GM12878 (cell line): ENCODE results near the gene TYW3. TPM values are rescaled to one million over a fixed set of nuclear protein-coding genes. Genes with fewer than 3 reads are reported as not detected.

Experiments used
- ATAC-seq: fragments of 200-7000 bp; cut with Tn5 transposase; 3 replicates; pipeline ENCODE4 v1.9.1; 2020; ENCODE audit warnings: mild to moderate bottlenecking, moderate library complexity
- BruUV-seq: library from RNA; stranded (reverse); fragments of 400-500 nt; replicated peaks from 2 replicates; lab custom pipeline; 2021; lab: Mats Ljungman, UMichigan
- CTCF ChIA-PET: fragments of 300-600 bp; sonication (Branson Sonifier 250); formaldehyde crosslinking; extraction: SDS; loops from one replicate; lab custom pipeline; 2021; ENCODE audit warnings: inconsistent platforms; lab: Yijun Ruan, JAX
- POLR2A ChIA-PET: fragments of 350-600 bp; formaldehyde crosslinking; extraction: SDS; loops from one replicate; lab custom pipeline; 2021; ENCODE audit warnings: inconsistent platforms; lab: Charles Lee
- RAD21 ChIA-PET: fragments of 300-600 bp; sonication (Branson Sonifier 250); formaldehyde crosslinking; loops from one replicate; lab custom pipeline; 2023; ENCODE audit warnings: antibody characterized with exemption; ENCODE audit not compliant: unreplicated experiment; lab: Charles Lee
- SMC1A ChIA-PET: fragments of 300-600 bp; sonication (Branson Sonifier 250); formaldehyde crosslinking; loops from one replicate; lab custom pipeline; 2023; ENCODE audit not compliant: unreplicated experiment, uncharacterized antibody; lab: Charles Lee
- DNase-seq: peaks from one replicate; pipeline ENCODE4 v3.0.0-alpha.2; 2011; ENCODE audit warnings: low read depth, low spot score
- FAIRE-seq: peaks from 3 replicates; lab custom pipeline; 2011; peaks lifted over from hg19 to GRCh38; lab: Jason Lieb, UNC
- H2AFZ ChIP-seq: 2 replicates; pipeline ENCODE4 v1.6.0; 2011; ENCODE audit warnings: low read depth, low read length, control low read depth; ENCODE audit not compliant: control insufficient read depth
- H3K27ac ChIP-seq: 2 replicates; pipeline ENCODE4 v1.5.1; 2011; ENCODE audit warnings: control low read depth; ENCODE audit not compliant: control insufficient read depth, insufficient read depth
- H3K27me3 ChIP-seq, 2 experiments: replicated peaks in 1 of 2; 2 replicates each; pipeline versions ENCODE4 v1.6.0 to v1.6.1; 2011; ENCODE audit warnings: low read length in 1 of 2; ENCODE audit not compliant: control insufficient read depth in 2 of 2, insufficient read depth in 2 of 2
- H3K36me3 ChIP-seq, 2 experiments: 2 replicates each; pipeline ENCODE4 v1.5.1; 2011; ENCODE audit warnings: low read length in 1 of 2; ENCODE audit not compliant: control insufficient read depth in 2 of 2, insufficient read depth in 2 of 2
- H3K4me1 ChIP-seq: 2 replicates; pipeline ENCODE4 v1.6.1; 2011; ENCODE audit warnings: mild to moderate bottlenecking, low read length, moderate library complexity, mixed read lengths; ENCODE audit not compliant: control insufficient read depth, insufficient read depth
- H3K4me2 ChIP-seq: 2 replicates; pipeline ENCODE4 v1.6.0; 2011; ENCODE audit warnings: control low read depth; ENCODE audit not compliant: control insufficient read depth, insufficient read depth
- H3K4me3 ChIP-seq: fragments of 200-600 bp; sonication (generic); 2 replicates; pipeline ENCODE4 v1.5.1; 2016
- H3K79me2 ChIP-seq: 2 replicates; pipeline ENCODE4 v1.6.0; 2011; ENCODE audit warnings: low read length; ENCODE audit not compliant: control insufficient read depth, insufficient read depth
- H3K9ac ChIP-seq: 2 replicates; pipeline ENCODE4 v1.8.0; 2011; ENCODE audit warnings: low read length, control low read depth, mixed read lengths; ENCODE audit not compliant: control insufficient read depth, insufficient read depth
- H3K9me3 ChIP-seq: replicated peaks from 3 replicates; pipeline ENCODE4 v1.5.1; 2011; ENCODE audit warnings: mild to moderate bottlenecking, low read length; ENCODE audit not compliant: control insufficient read depth, insufficient read depth
- H4K20me1 ChIP-seq: 2 replicates; pipeline ENCODE4 v1.6.0; 2011; ENCODE audit not compliant: control insufficient read depth, insufficient read depth
- BCL3 ChIP-seq: IDR thresholded peaks from 2 replicates; pipeline ENCODE4 v1.6.1; 2011; ENCODE audit warnings: borderline replicate concordance, low read depth, mild to moderate bottlenecking, moderate library complexity, low read length; ENCODE audit not compliant: insufficient read depth, poor library complexity, severe bottlenecking
- CHD1 ChIP-seq: IDR thresholded peaks from 2 replicates; pipeline ENCODE4 v1.6.1; 2012; ENCODE audit warnings: low read depth, low read length, improper control_type of control experiment
- E2F4 ChIP-seq: IDR thresholded peaks from 2 replicates; pipeline ENCODE4 v1.6.1; 2012; ENCODE audit warnings: low read depth, low read length, improper control_type of control experiment
- HDAC2 ChIP-seq: fragments of 200-600 bp; sonication (generic); IDR thresholded peaks from 2 replicates; pipeline ENCODE4 v1.6.1; 2017
- IRF4 ChIP-seq: IDR thresholded peaks from 2 replicates; pipeline ENCODE4 v1.6.1; 2011; ENCODE audit warnings: low read depth, low read length
- IRF5 ChIP-seq: fragments of 450-650 bp; IDR thresholded peaks from 2 replicates; pipeline ENCODE4 v1.6.1; 2017; ENCODE audit warnings: borderline replicate concordance
- MXI1 ChIP-seq: fragments of 150-350 bp; IDR thresholded peaks from 2 replicates; pipeline ENCODE4 v1.6.1; 2011; ENCODE audit warnings: low read depth, mild to moderate bottlenecking, inconsistent platforms, low read length, improper control_type of control experiment
- NFXL1 ChIP-seq: fragments of 450-650 bp; IDR thresholded peaks from 2 replicates; pipeline ENCODE4 v1.6.1; 2017; ENCODE audit warnings: antibody characterized with exemption, mild to moderate bottlenecking, borderline replicate concordance
- PAX8 ChIP-seq: fragments of 450-650 bp; IDR thresholded peaks from 2 replicates; pipeline ENCODE4 v1.6.1; 2017; ENCODE audit warnings: mild to moderate bottlenecking, moderate library complexity
- RAD51 ChIP-seq: fragments of 450-650 bp; IDR thresholded peaks from 2 replicates; pipeline ENCODE4 v1.6.1; 2016; ENCODE audit warnings: moderate library complexity, mild to moderate bottlenecking, inconsistent platforms
- SMAD5 ChIP-seq: IDR thresholded peaks from 2 replicates; pipeline ENCODE4 v1.6.1; 2016; ENCODE audit warnings: antibody characterized with exemption, low read depth
- SRF ChIP-seq, 2 experiments: IDR thresholded peaks; 2 replicates each; pipeline ENCODE4 v1.6.1; 2011; ENCODE audit warnings: low read depth in 2 of 2, low read length in 2 of 2, mild to moderate bottlenecking in 1 of 2, moderate library complexity in 1 of 2
- TCF12 ChIP-seq: IDR thresholded peaks from 2 replicates; pipeline ENCODE4 v1.6.1; 2011; ENCODE audit warnings: low read depth, mild to moderate bottlenecking, low read length
- TCF7 ChIP-seq: IDR thresholded peaks from 2 replicates; pipeline ENCODE4 v1.6.1; 2014; ENCODE audit warnings: antibody characterized with exemption, borderline replicate concordance
- ZBED1 ChIP-seq: IDR thresholded peaks from 2 replicates; pipeline ENCODE4 v1.6.1; 2016; ENCODE audit warnings: borderline replicate concordance
- WGBS: methylation state at CpG from one replicate; pipeline ENCODE4 v1.1.6; 2016; ENCODE audit warnings: low lambda C conversion rate; ENCODE audit not compliant: insufficient replicate concordance, insufficient coverage; ENCODE audit errors: missing lambda C conversion rate; 5-methylcytosine and 5-hydroxymethylcytosine counted together
- in situ Hi-C: fragments of 300-500 bp; cut with MboI; formaldehyde crosslinking; loops from 9 replicates; pipeline ENCODE4 v1.14.3; 2018; ENCODE audit warnings: mixed read lengths
- intact Hi-C: fragments of 100-400 bp; cut with micrococcal nuclease; formaldehyde crosslinking; loops from one replicate; pipeline ENCODE4 v1.14.2; 2022; ENCODE audit not compliant: unreplicated experiment
- polyA plus RNA-seq, 11 experiments: library from polyadenylated mRNA; depleted of rRNA in 4 of 11; unstranded in 6 of 11; stranded (reverse) in 5 of 11; fragments of >200 nt; fragmentation: Nextera tagmentation in 4 of 11; fragmentation: Illumina TruSeq in 1 of 11; extraction: Ambion mirVana in 4 of 11; extraction: Trizol in 1 of 11; gene quantifications; 1 replicate in 1 of 11; 2 replicates in 10 of 11; pipeline versions ENCODE4 v1.2.1 to v1.2.3, GENCODE V29; 2011 to 2016; ENCODE audit warnings: inconsistent platforms in 2 of 11, missing spikeins in 2 of 11, low read depth in 1 of 11
- total RNA-seq, 4 experiments: library from RNA; depleted of rRNA in 3 of 4; stranded (reverse); fragments of >200 nt in 3 of 4; fragmentation: Illumina TruSeq in 1 of 4; extraction: Trizol in 1 of 4; gene quantifications; 2 replicates each; pipeline versions ENCODE4 v1.2.1 to v1.2.3, GENCODE V29; 2013 to 2021

Gene TYW3
- total and polyA plus RNA-seq, 10 of the 15 experiments (the other 5 are each of a cell fraction or from before 2014, with no cell fraction given), result 18.6 to 54.4 (median 32.8) TPM

GRCh38 chr1:74753104-74753503, 20.2 kb downstream of the TYW3 start:
- TF ChIP-seq HDAC2 (no peak), IRF5 (no peak), ZBED1 (no peak), TCF7 (no peak), TCF12 (no peak), PAX8 (no peak), SRF (IDR thresholded peaks at IDR 0.05; ENCODE audit: low read depth in 2 of 2, low read length in 2 of 2) (no peak), IRF4 (no peak), RAD51 (no peak), SMAD5 (no peak), CHD1 (no peak), MXI1 (no peak), BCL3 (no peak), NFXL1 (no peak), E2F4 (no peak)
- DNase-seq (no peak), ATAC-seq (no peak), FAIRE-seq (no peak)
- intact Hi-C loops (no loop called here), in situ Hi-C loops (no loop called here)
- POLR2A ChIA-PET, result no interaction called here
- BruUV-seq, result no TSS peak
- Histone ChIP-seq H3K9ac (no peak overlapping the region), H3K27ac (no peak overlapping the region), H3K9me3 (no peaks in the 10 kb centered on the region; the same call in 2 of the 3 replicates), H3K27me3 (no peaks in the 10 kb centered on the region), H3K4me1 (no peaks in the 10 kb centered on the region), H3K4me2 (no peak overlapping the region), H3K36me3 (peaks cover 4 to 12% of the 10 kb centered on the region in 2 experiments), H4K20me1 (no peaks in the 10 kb centered on the region), H3K4me3 (no peak overlapping the region), H2AFZ (no peak overlapping the region), H3K79me2 (no peaks in the 10 kb centered on the region)
- SMC1A ChIA-PET, result no interaction called here
- 92% methylated on average over 2 of the region's 2 CpGs for WGBS
- CTCF ChIA-PET, result interaction anchor here (0.8 to 2.0 kb wide), 3 partner anchors 13 to 20 kb away, joined by 3 to 6 read pairs (median 4); partner anchors contain the start of genes CRYZ and TYW3
- RAD21 ChIA-PET, result interaction anchor here (7.6 kb wide), 1 partner anchor 20 kb away, joined by 91 read pairs; the partner anchor contains the start of genes CRYZ and TYW3
